HG03558 (cell line): ENCODE data around the gene FAF2.
"Not testable (repeated sequence)": the region's sequence is repeated elsewhere in the genome, so short reads cannot be mapped to it uniquely, and the experiment has no call there.

Experiments
- ATAC-seq: cut with Tn5 transposase; IDR thresholded peaks from one replicate; pipeline ENCODE4 v1.9.1; 2021; ENCODE audit warnings: moderate number of reproducible peaks; ENCODE audit not compliant: unreplicated experiment; ENCODE audit errors: extremely low read depth

FAF2 gene

DNA sequence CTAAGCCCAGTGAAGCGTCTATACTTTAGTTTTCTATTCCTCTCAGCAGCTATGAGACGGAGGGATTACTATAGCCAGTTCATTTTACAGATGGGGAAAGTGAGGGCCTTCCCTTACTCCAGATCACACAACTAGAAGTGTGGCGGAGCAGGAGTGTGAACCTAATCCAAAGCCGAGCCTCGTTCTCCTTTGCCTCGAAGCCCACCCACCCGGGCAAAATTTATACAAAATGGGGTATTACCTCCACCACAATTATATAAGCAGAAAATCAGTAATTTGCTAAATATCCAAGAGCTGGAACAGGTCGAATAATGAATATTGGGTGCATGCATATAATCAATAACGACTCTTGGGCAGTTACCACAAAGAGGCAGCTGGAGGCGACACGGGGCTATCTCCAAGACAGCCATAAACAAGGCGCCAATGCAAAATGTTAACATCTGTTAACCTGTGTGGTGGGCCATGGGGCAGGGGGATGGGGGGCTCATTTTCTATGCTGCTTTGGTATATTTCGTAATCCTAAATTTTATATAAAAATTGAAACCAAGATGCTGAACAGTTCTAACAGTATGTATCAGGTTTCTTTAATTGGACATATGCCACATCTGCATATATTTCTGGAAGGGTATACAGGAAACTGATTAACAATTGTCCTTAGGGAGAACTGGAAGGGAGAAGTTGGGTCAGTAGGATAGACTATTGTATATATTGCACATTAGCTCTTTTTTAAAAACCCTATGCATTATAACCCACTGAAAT lies 90.2 kb downstream of the FAF2 start:
- no peak for ATAC-seq

DNA sequence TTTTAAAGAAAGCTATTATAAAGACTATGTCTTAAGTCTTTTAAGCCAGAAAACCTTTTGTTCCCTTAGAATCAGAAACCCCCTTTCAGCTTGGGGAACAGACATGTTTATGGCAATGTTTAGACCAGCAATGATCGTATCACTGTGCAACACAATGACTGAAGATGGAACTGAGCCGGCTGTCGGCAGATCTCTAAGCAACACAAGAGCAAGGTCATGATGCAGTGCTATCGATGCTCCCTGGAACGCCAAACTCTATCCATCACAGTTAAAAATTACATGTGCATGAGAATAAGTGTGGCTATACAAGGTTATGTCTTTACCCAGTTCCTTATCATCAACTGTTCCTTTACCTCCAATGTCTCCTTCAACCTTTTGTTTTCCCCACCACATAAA lies 90.8 kb downstream of the FAF2 start:
- no peak for ATAC-seq

DNA sequence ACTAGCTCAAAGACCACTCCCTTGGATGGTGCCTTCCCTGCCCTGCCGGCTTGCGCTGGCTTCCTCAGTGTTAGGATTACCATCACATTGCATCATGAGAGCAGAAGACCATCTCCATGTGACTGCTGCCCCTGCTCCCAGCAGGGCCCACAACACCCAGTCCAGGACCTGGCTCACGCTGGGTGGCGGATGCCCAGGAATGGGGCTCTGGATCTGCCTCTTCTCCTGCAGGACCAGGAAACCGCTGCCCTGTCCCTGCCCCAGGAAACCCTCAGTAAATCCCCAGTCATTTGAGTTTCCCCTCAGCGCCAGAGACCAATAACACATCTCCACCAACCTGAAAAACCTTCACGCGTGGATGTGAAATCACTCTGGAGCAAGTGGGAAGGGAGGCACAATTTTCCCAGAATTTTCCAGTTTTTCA lies 92.3 kb downstream of the FAF2 start:
- ATAC-seq: no peak

DNA sequence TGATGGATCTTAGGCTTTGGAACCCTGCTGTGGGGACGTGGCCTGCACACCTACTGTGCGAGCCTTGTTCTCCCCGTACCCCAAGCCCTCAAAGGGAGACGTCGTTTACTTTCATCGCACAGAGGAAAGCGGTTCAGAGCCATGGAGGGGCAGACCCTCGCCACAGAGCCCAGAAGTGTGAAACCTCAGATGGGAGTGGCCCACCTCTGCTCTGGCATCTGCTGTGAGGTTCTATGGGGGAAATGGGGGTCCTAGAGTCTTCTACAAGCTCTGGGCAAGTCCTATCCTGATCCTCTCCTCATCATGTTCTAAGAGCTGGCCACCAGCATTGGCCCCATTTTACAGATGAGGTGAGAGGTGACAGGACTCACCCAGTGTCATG lies 92.8 kb downstream of the FAF2 start:
- ATAC-seq: no peak

DNA sequence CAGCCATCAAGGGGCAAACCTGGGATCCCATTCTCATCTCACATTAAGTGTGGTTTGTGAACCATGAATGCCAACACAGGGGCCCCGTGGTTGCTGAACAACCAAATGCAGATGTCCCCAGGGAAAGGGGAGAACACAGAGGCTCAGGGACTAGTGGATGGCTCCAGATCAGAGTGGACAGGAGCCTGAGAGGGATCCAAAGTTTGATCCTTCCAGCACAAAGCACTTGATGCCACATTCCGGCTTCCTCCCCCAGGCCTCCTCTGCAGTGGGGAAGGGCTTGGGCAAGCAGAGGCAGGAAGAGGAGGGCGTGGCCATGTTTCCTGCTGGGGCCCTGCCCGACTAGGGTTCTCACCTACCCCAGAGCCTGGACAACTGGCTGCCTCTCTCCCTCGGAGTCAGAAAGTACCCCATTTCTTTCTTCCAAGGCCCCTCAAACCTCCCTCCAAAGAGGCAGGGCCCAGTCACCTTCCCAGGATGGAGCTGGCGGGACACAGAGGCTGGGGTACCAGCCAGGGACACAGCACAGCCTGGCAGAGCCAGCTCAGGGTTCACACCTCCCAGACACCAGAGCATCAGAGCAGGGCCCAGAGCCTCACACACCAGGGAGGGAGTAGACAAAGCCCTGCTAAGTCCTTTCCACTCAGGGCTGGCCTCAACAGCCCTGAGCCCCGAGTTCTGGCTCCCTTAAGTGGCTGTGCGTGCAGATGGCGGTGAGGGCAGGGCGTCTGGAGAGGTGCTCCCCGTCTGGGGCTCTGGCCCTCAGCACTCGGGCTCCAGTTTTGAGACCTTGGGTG lies 93.4 kb downstream of the FAF2 start:
- no peak for ATAC-seq

DNA sequence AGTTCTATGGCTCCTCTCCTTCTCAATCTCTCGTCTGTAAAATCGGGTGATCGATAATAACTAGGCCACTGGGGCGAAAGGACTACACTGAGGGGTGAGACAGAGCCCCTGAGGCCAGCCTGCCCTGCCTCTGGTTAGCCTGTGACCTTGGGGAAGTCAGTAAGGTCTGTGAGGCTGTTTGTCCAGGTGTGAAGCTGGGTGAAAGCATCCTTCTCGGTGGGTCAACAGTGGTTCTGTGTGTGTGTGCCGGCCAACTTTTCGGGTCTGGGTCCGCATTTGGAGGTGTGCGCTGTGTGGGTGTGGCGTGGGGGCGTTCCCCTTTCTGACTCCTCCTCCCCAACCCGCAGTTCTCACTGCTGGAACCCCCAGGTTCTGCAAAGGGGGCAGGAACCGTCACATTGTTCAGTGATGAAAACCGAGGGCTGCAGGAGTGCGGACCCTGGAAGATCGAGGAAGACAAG lies 94.0 kb downstream of the FAF2 start:
- no peak for ATAC-seq

DNA sequence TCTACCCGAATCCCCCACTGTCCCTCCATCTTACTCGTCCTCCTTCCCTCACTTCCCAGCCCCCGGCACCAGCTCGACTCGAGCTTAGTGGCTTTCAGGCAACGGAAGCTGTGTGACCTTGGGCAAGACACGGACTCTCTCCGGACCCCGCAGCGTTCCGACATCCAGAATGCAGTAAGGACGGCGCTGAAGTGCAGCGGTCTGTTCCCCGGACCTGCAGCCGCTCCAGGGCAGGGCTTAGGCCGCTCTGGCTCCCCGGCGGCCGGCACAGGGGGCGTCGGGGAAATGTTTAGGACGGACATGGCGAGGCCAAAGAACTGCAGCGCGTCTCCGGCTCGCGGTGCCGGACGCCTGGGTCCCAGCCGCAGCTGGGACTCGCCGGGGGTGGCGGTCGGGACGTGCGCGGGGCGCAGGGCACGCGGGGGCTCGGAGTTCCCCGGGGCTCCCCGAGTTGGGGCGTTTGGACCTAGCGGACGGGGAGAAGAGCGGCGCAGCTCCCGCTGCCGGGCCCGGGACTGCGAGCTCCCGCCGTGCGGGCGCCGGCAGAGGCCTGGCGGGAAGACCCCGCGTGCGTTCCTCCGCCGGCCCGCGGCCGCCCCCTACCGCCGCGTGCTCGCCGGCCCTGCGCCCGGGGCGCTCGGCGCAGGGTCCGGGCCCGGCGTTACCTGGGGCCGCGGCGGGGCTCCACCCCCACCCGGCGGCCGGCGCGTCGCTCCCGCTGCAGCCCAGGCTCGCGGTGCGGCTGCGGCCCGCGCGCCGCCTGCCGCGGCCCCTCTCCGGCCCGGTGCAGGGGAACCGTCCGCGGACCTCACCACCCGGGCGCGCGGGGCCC lies 94.6 kb downstream of the FAF2 start:
- ATAC-seq: peak; percentile 36

DNA sequence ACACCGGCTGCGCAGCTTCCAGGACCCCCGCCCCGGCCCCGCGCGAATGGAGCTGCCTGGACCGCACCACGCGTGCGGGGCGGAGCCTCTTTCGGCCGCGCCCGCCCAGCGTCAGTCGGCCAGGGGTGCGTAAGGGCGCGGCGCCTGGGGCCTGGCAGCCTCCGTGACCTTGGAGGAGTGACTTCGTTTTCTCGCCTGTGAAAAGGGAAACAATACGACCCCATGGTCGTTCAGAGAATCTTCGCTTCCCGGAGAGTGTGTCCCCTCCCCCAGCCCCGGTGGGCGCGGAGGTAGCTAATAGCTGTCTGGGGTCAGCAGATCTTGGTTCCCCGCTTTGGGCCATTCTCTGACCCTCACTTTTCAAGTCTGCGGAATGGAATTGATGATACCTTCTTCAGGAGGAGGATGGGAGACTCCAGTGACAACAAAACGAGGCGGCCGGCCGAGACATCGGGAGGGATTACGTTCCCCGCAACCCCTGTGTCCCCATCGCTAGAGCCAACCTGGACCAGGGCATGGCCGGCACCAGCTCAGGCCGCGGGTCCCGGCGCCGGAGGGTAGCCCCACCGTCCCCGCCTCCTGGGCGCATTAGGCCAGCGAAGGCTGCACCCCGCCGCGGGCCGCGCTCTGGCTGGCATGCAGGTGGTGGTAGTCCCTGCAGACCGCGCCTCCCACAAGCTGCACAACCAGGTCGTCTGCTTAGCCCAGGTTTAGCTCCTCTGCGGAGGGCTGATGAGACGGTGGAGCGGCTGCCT lies 95.4 kb downstream of the FAF2 start:
- ATAC-seq: peak; percentile 38

DNA sequence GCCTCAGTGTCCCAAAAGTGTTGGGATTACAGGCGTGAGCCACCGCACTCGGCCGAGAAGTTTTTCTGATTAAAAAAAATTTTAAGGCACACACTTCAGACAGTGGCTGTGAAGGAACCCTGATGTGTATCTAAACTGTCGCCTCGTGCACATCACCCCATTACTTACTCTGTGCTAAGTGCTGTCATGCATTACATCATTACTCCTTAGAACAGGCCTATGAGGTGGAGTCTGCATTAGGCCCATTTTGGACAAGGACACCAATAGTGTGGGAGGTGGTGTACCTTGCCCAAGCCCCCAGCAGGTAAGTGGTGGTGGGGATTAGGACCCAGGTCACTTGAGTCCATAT lies 97.2 kb downstream of the FAF2 start:
- ATAC-seq: no peak

DNA sequence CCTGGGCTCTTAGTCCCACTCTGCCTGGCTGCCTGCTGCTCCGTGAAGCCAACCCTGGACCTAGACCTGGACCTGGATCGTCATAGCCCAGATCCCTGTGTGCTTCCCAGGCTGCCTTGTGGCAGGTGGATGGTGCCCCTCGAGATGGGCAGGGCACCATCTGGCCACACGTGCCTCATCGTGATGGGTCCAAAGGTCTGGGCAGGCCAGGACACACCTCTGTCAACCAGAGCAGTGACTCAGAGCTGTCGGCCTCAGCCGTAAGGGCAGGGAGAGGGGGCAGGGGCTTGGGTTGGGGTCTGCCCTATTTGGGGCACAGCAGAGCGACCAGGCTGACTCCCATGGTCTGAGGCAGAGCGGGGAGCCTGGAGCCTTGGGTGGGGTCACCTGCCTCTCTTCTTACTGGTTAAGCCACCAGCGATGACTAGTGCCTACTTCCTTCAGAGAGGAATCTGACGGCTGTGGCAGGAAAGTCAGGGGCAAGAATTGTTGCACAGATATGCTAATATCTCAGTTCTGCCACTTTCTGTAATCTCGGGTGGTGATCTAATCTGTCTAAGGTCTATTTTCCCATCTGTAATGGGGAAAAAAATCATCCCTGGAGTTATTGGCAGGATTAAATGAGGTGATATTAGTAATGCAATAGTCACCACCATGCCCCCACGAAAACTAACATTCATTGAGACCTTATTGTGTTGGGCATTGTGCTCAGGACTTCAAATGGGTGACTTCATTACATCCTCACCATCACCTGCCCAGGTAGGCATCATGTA lies 97.7 kb downstream of the FAF2 start:
- no peak for ATAC-seq

DNA sequence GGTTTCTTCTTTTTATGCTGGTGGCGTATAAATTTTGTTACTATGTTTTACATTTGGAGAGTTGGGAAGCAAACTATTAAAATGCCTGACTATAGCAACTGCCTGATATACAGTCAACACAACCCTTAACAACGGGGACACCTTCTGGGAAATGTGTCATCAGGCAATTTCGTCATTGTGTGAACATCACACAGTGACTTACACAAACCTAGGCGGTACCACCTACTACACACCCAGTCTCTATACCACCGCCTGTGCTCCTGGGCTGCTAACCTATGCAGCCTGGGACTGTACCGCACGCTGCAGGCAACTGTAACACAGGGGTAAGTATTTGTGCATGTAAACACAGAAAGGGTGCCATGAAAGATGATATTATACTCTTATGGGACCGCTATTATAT lies 99.6 kb downstream of the FAF2 start:
- no peak for ATAC-seq

DNA sequence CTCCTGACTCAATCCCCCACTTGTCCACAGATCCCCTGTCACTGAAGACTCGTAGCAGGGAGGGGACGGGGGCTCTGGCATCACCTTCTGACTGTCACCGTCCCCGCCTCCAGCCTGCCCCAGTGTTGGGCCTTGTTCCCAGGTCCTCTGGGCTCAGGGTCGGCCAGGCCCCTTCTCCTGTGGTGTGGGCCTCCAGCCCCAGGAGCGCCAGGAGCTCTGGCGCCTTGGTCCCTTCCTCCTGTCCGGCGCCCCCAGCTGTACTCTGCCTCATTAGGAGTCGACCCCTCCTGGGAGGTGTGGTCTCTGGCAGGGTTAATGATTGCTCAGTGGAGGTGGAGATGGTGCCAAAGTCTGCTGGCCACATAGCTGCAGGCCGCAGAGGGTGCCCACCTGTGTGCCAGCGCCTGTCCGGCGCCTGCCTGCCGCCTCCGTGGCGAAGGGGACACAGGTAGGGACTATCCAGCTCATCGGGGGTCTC lies 100.8 kb downstream of the FAF2 start, which contains the start of gene CDHR2:
Gene CDHR2, plus strand, starts transcription at position 376 of the 478 bp plus-strand sequence. CDS start 16,011 bp downstream, outside the sequence.
- no peak for ATAC-seq

DNA sequence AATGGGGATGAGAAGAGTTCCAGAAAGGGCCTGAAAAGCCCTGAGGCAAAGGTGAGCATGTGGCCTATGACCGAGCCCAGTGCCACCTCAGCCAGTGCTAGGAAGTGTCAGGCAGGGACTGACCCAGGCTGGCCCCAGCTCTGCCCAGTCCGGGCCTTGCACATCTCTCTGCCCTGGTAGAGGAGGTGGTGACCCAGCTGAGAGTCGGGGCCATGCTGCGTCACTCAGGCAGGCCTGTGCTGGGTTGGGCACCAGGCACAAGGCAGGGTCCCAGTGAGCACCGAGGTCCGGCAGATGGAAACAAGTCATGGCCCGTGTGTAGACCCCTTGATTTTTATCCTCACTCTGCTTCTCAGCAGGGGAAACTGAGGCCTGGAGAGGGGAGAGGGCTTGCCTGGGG lies 101.7 kb downstream of the FAF2 start:
- ATAC-seq: no peak

DNA sequence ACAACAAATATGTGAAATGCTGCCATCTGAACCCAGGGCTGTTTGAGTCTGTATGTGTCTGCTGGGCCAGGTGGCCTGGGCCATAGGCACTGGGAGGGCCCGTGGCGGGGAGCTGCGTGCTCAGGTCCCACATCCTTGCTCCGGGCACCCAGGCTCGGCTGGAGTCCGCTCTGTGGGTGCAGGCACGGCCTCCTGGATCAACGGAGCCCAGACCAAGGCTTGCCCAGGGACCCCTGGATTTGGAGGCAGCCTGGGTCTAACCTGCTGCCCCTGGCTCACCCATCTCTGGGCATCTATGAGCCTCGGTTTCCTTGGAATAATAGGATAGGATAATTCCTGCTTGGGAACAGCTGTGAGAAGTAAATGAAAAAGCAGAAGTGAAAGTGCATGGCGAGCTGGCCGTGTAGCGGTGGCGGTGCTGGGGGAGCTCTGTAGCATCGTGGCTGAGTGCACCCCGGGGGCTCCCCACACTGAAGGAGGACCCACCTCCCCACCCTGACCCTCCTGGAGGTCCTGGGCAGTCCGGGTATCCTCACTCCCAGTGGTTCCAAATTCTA lies 102.2 kb downstream of the FAF2 start:
- ATAC-seq: no peak

DNA sequence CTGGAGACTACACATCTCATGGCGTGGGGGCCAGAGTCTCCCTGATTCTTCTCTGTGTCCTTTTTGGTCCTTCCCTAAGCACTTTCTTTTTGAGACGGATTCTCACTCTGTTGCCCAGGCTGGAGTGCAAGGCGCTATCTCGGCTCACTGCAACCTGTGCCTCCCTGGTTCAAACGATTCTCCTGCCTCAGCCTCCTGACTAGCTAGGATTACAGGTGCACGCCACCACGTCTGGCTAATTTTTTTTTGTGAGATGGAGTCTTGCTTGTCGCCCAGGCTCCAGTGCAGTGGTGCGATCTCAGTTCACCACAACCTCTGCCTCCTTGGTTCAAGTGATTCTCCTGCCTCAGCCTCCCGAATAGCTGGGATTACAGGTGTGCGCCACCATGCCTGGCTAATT lies 102.8 kb downstream of the FAF2 start:
- not testable (repeated sequence) for ATAC-seq

DNA sequence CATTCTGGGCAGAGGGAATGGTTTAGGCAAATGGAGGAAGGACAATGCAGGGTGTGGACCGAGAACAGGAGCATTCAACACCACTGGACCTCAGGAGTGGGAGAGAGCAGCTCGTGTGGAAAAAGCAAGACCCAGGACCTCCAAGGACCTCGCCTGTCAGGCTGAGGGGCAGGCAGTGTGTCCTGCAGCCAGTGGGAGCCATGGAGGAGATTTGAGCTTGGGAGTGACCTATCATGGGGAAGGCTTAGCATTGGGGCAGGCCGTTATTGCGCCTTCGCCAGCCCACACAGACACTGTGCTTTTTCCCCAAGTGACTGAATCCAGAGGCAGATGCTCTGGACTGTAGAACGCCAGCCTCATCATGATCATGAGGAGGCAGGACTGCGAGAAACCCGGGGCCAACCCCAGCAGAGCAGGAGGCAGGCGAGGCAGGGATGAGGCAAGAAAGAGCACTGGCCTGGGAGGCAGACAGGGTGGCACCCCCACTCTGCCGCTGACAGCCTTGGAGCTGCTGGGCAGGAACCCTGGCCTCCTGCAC lies 104.2 kb downstream of the FAF2 start:
- ATAC-seq: no peak

DNA sequence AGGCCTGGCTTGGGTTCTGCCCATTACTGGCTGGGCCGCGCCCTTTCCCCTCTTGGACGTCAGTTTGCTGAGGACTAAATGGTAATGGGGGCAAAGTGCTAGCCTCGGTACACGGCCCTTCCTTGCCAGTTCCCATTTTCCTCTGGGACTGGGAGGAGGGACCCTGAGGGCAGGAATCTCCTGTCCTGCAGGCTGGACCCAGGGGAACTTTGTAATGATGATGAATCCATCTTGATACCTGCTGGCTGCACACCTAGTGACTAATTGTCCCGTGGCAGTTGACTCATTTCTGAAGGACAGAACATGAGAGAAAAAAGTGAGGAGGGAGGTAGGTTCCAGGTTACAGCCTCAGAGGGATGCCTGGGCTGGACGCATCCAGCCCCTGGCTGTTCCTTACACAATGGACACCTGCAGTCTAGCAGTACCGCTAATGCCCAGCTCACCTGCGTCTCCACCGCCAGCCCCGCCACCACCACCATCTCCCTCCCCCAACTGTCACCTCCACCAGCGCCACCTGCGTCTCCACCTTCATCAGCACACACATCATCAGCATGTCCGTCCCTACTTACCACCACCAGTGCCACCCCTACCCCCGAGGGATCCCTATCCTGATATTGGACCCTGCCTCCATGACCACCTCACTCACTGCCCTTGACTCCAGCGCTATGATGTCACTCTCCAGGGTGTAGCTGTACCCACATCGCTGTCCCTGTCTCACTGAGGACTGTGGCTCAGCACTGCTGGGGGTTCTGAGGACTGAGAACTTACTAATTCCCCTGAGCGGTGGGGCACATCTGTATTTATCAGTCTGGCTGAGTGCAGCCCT lies 105.3 kb downstream of the FAF2 start:
- no peak for ATAC-seq

DNA sequence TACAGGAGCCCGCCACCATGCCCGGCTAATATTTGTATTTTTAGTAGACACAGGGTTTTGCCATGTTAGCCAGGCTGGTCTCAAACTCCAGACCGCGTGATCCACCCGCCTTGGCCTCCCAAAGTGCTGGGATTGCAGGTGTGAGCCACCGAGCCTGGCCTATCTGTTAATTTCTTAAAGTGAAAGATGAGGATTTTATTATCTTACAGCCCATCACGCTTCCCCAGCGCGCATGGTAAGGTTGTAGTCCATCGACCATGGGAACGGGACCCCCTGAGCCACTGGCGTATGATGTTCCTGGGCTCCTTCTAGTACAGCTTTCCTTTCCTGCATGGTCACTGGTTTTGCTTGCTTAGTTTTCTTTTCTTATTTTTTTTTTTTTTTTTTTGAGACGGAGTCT lies 109.7 kb downstream of the FAF2 start:
- no peak for ATAC-seq
